Keratinocyte (primary cell): ENCODE results near the gene EPSTI1.

Experiments used
- EZH2 ChIP-seq: IDR thresholded peaks from one replicate; pipeline ENCODE4 v1.6.1; 2012; ENCODE audit warnings: inconsistent platforms, mild to moderate bottlenecking, low read length, moderate library complexity
- TF ChIP-seq, protein P1 (sequence below), 3 experiments: IDR thresholded peaks in 1 of 3; conservative IDR thresholded peaks in 1 of 3; optimal IDR thresholded peaks in 1 of 3; 2 replicates in 2 of 3; 3 replicates in 1 of 3; pipeline versions ENCODE3 to v1.5.1; 2011; ENCODE audit warnings: low read length in 3 of 3, mild to moderate bottlenecking in 3 of 3, moderate library complexity in 2 of 3, control low read depth in 1 of 3, inconsistent platforms in 1 of 3; ENCODE audit not compliant: insufficient read depth in 2 of 3; ENCODE audit errors: extremely low read depth in 1 of 3

GRCh38 chr13:42946927-42947326, 45.1 kb downstream of the EPSTI1 start:
- TF ChIP-seq, protein P1, sequence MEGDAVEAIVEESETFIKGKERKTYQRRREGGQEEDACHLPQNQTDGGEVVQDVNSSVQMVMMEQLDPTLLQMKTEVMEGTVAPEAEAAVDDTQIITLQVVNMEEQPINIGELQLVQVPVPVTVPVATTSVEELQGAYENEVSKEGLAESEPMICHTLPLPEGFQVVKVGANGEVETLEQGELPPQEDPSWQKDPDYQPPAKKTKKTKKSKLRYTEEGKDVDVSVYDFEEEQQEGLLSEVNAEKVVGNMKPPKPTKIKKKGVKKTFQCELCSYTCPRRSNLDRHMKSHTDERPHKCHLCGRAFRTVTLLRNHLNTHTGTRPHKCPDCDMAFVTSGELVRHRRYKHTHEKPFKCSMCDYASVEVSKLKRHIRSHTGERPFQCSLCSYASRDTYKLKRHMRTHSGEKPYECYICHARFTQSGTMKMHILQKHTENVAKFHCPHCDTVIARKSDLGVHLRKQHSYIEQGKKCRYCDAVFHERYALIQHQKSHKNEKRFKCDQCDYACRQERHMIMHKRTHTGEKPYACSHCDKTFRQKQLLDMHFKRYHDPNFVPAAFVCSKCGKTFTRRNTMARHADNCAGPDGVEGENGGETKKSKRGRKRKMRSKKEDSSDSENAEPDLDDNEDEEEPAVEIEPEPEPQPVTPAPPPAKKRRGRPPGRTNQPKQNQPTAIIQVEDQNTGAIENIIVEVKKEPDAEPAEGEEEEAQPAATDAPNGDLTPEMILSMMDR (optimal IDR thresholded peaks at IDR 0.05 in 1 of 3, IDR thresholded peaks at IDR 0.05 in 1 of 3, conservative IDR thresholded peaks at IDR 0.05 in 1 of 3; ENCODE audit: extremely low read depth in 1 of 3, insufficient read depth in 2 of 3, low read length in 3 of 3): no peak
- TF ChIP-seq EZH2: no peak
